Measurements from ENCODE around the gene GOLM1.

DNA sequence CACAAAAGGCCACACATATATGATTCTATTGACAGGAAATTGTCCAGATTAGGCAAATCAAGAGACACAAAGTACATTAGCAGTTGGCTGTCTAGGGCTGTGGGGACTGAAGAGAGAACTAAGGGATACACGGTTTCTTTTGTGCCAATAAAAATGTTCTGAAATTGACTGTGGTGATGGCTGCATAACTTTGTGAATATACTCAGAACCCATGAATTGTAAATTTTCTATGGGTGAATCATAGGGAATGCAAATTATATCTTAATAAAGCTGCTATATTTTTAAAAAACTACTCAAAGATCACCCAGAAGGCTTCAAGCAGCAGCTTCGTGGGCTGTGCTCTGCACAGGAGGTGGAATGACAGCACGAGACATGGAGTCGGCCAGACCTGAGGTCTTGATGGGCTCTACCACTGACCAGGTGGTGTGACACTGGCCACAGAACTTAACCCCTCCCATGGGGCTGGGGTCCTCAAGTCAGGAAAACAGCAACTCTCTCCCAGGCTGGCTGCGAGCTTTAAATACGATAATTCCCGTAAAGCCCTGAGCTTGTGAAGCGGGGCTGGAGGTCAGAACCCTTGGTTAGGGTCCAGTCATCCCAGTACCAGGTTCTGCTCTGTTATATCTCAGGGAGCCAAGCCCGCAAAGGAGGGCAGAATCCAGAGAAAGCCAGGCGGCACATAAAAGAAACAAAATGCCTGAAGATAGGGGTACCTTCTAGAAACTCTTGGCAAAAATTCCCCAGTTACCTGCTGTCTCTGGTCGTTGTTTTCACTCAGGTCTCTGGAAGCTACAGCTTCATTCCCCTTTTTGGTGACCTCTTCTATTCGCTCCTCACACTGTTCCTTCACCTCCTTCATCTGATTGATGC, 59.1 kb downstream of the GOLM1 start:
- TF ChIP-seq POLR2A (IDR thresholded peaks at IDR 0.05) (no peak), CTCF (IDR thresholded peaks at IDR 0.05) (no peak)
